Loucy (cell line): ENCODE measurements around the gene GHRH.

ENCODE experiments used
- H2AFZ ChIP-seq: fragments of 200-600 bp; sonication (generic); 2 replicates; pipeline ENCODE4 v1.6.0; 2016; ENCODE audit warnings: antibody characterized with exemption, mild to moderate bottlenecking, low read length, moderate library complexity
- H3F3A ChIP-seq: fragments of 200-600 bp; 2 replicates; pipeline ENCODE4 v1.6.0; 2016; ENCODE audit warnings: antibody characterized with exemption, low read depth, mild to moderate bottlenecking
- H3K27me3 ChIP-seq: fragments of 200-600 bp; sonication (generic); 2 replicates; pipeline ENCODE4 v1.6.1; 2014; ENCODE audit warnings: low read length, mild to moderate bottlenecking; ENCODE audit not compliant: insufficient read depth, poor library complexity, severe bottlenecking
- H3K36me3 ChIP-seq: fragments of 200-600 bp; sonication (generic); 2 replicates; pipeline ENCODE4 v1.6.1; 2016; ENCODE audit warnings: low read length; ENCODE audit not compliant: insufficient read depth
- H3K4me1 ChIP-seq: fragments of 200-600 bp; sonication (generic); 2 replicates; pipeline ENCODE4 v1.5.1; 2014; ENCODE audit warnings: low read length, mild to moderate bottlenecking; ENCODE audit not compliant: insufficient read depth, poor library complexity, severe bottlenecking
- H3K4me2 ChIP-seq: fragments of 200-600 bp; sonication (generic); 2 replicates; pipeline ENCODE4 v1.6.0; 2014; ENCODE audit warnings: antibody characterized with exemption, low read length, low read depth, mild to moderate bottlenecking; ENCODE audit not compliant: poor library complexity, severe bottlenecking
- H3K4me3 ChIP-seq: fragments of 200-600 bp; sonication (generic); 2 replicates; pipeline ENCODE4 v1.5.1; 2014; ENCODE audit warnings: low read length, mild to moderate bottlenecking, mixed read lengths; ENCODE audit not compliant: poor library complexity, severe bottlenecking
- H3K79me2 ChIP-seq: fragments of 200-600 bp; sonication (generic); 2 replicates; pipeline ENCODE4 v1.6.1; 2014; ENCODE audit warnings: low read length; ENCODE audit not compliant: insufficient read depth
- H3K9ac ChIP-seq: fragments of 200-600 bp; sonication (generic); 2 replicates; pipeline ENCODE4 v1.6.0; 2014; ENCODE audit warnings: mild to moderate bottlenecking, low read depth, low read length, moderate library complexity; ENCODE audit not compliant: poor library complexity, severe bottlenecking
- H3K9me2 ChIP-seq: fragments of 200-600 bp; sonication (generic); replicated peaks from 2 replicates; pipeline ENCODE4 v1.6.1; 2016; ENCODE audit warnings: low read depth, low read length, mixed read lengths
- H3K9me3 ChIP-seq: fragments of 200-600 bp; sonication (generic); 2 replicates; pipeline ENCODE4 v1.6.1; 2014; ENCODE audit warnings: mild to moderate bottlenecking, antibody characterized with exemption, low read length, low read depth; ENCODE audit not compliant: insufficient read depth
- H4K20me1 ChIP-seq: fragments of 200-600 bp; sonication (generic); 2 replicates; pipeline ENCODE4 v1.6.0; 2014; ENCODE audit warnings: antibody characterized with exemption, low read length, mild to moderate bottlenecking; ENCODE audit not compliant: insufficient read depth, poor library complexity, severe bottlenecking
- EZH2phosphoT487 ChIP-seq: fragments of 200-600 bp; IDR thresholded peaks from 2 replicates; pipeline ENCODE4 v1.6.1; 2018; ENCODE audit warnings: antibody characterized with exemption, mild to moderate bottlenecking, moderate library complexity, borderline replicate concordance
- TF ChIP-seq, protein P1 (sequence below): fragments of 200-600 bp; sonication (generic); conservative IDR thresholded peaks from 2 replicates; pipeline ENCODE4 v1.5.1; 2014; ENCODE audit warnings: mild to moderate bottlenecking, antibody characterized with exemption, low read length

GHRH gene

DNA sequence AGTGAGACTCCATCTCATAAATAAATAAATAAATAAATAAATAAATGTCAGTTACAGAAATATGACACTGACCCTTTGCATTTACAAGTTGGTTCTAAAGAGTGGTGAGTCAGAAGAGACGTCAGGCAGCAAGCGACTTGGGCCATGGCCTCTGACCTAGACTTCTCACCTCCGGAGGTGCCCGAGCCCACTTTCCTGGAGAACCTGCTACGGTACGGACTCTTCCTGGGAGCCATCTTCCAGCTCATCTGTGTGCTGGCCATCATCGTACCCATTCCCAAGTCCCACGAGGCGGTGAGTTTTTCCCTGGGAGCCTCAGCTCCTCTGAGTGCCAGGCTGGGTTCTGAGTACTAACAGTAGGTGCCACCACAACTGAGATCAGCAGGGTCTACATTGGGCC lies 39.5 kb upstream of the GHRH start:
- no peak overlapping the region for H3K9ac ChIP-seq
- H3K4me2 ChIP-seq = no peak overlapping the region
- H3F3A ChIP-seq = no peaks in the 10 kb centered on the region
- peaks cover 27% of the 10 kb centered on the region; the same call in 1 of the 2 replicates for H3K36me3 ChIP-seq
- H3K4me1 ChIP-seq = peaks cover 9% of the 10 kb centered on the region
- peaks cover 26% of the 10 kb centered on the region; the same call in 1 of the 2 replicates for H3K79me2 ChIP-seq
- H3K4me3 ChIP-seq = no peak overlapping the region
- no peaks in the 10 kb centered on the region for H3K9me3 ChIP-seq
- H3K27me3 ChIP-seq = no peaks in the 10 kb centered on the region
- no peaks in the 10 kb centered on the region for H3K9me2 ChIP-seq
- no peak overlapping the region for H2AFZ ChIP-seq
- TF ChIP-seq EZH2phosphoT487 = no peak
- TF ChIP-seq, protein P1, sequence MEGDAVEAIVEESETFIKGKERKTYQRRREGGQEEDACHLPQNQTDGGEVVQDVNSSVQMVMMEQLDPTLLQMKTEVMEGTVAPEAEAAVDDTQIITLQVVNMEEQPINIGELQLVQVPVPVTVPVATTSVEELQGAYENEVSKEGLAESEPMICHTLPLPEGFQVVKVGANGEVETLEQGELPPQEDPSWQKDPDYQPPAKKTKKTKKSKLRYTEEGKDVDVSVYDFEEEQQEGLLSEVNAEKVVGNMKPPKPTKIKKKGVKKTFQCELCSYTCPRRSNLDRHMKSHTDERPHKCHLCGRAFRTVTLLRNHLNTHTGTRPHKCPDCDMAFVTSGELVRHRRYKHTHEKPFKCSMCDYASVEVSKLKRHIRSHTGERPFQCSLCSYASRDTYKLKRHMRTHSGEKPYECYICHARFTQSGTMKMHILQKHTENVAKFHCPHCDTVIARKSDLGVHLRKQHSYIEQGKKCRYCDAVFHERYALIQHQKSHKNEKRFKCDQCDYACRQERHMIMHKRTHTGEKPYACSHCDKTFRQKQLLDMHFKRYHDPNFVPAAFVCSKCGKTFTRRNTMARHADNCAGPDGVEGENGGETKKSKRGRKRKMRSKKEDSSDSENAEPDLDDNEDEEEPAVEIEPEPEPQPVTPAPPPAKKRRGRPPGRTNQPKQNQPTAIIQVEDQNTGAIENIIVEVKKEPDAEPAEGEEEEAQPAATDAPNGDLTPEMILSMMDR = no peak
- no peaks in the 10 kb centered on the region for H4K20me1 ChIP-seq

DNA sequence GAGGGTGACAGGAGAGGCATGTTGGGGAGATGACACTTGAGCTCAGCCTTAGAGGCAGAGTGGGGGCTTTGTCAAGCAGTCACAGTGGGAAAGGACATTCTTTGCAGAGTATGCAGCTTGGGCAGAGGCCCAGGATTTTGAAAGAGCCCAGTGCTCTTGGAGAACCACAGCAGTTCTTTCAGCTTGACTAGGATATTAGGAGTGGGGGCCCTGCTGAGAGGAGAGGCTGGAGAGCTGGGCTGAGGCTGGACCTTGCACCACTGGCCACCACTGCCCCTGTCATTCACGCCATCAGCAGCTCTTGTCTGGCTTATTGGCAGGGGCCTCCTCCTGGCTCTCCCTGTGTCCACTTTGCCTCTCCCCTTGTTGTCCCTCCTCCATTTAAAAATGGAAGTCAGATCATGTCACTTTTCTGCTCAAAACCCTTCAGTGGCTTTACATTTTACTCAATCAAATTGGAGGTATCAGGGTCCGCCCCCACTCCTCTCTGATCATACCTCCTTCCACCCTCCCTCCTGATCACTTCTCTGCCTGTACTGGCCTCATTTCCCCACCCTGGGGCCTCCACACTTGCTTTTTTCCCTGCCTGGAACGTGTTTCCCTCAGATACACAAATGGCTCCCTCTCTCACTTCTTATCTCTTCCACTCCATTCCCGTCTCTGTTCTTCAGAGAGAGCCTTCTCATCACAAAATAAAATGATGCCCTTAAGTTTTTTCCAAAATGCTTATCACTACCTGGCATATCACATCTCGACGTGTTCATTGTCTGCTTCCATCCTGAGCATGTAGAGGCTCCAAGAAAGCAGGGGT lies 38.3 kb upstream of the GHRH start:
- Histone ChIP-seq H3K27me3 (no peaks in the 10 kb centered on the region), H3F3A (no peaks in the 10 kb centered on the region), H4K20me1 (no peaks in the 10 kb centered on the region), H3K9me2 (no peaks in the 10 kb centered on the region), H3K9me3 (no peaks in the 10 kb centered on the region), H3K4me1 (peaks cover 17% of the 10 kb centered on the region), H2AFZ (no peak overlapping the region), H3K4me2 (no peak overlapping the region), H3K4me3 (no peak overlapping the region), H3K9ac (no peak overlapping the region), H3K79me2 (peaks cover 38% of the 10 kb centered on the region), H3K36me3 (peaks cover 25% of the 10 kb centered on the region; the same call in 1 of the 2 replicates)
- TF ChIP-seq EZH2phosphoT487 = no peak
- TF ChIP-seq, protein P1 = no peak

DNA sequence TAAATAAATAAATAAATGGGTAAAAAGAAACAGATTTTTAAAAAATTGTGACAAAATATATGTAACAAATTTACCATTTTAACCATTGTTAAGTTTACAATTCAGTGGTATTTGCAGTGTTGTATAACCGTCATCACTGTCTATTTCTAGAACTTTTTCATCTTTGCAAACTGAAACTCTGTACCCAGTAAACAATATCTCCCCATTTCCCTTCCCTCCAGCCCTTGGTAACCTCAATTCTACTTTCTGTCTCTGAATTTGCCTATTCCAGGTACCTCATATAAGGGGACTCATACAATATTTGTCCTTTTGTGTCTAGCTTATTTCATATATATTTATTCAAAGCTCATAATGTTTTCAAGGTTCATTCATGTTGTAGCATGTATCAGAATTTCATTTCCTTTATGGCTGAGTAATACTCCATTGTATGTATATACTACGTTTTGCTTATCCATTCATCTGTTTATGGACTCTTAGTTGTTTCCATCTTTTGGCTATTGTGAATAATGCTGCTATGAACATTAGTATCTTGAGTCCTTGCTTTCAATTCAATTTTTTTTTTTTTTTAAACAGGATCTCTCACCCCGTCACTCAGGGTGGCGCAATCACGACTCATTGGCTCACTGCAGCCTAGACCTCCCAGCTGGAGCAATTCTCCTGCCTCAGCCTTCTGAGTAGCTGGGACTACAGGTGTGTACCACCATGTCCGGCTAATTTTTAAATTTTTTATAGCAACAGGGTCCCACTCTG lies 36.8 kb upstream of the GHRH start:
- peaks cover 54% of the 10 kb centered on the region for H3K79me2 ChIP-seq
- H3K27me3 ChIP-seq = no peaks in the 10 kb centered on the region
- TF ChIP-seq EZH2phosphoT487 = no peak
- TF ChIP-seq, protein P1 = no peak
- no peaks in the 10 kb centered on the region for H3F3A ChIP-seq
- no peaks in the 10 kb centered on the region for H3K9me2 ChIP-seq
- no peak overlapping the region for H3K9ac ChIP-seq
- H3K9me3 ChIP-seq = no peaks in the 10 kb centered on the region
- no peak overlapping the region for H2AFZ ChIP-seq
- peaks cover 26% of the 10 kb centered on the region for H3K4me1 ChIP-seq
- H3K36me3 ChIP-seq = peaks cover 20% of the 10 kb centered on the region; the same call in 1 of the 2 replicates
- H3K4me2 ChIP-seq = no peak overlapping the region
- H4K20me1 ChIP-seq = no peaks in the 10 kb centered on the region
- no peak overlapping the region for H3K4me3 ChIP-seq
